ENCODE results near the gene FBXL16. TPM values are rescaled to one million over a fixed set of nuclear protein-coding genes. Genes with fewer than 3 reads are reported as not detected.

FBXL16 gene
- total and polyA plus RNA-seq, 2 donors (not counting 3 experiments of a cell fraction or from before 2014, with no cell fraction given): 0.07 to 0.22 TPM

GRCh38 chr16:734981-735881, 29.6 kb upstream of the FBXL16 start:
- Histone ChIP-seq H3K27ac (ENCODE audit: insufficient read depth, low read depth, low read length) (no peak overlapping the region), H4K20me1 (replicated peaks; ENCODE audit: control insufficient read depth, extremely low read depth, insufficient read depth, low read length) (no peaks in the 10 kb centered on the region), H2AFZ (ENCODE audit: low read depth, low read length) (no peak overlapping the region), H3K79me2 (ENCODE audit: control insufficient read depth, insufficient read depth, low read length) (peaks cover 4% of the 10 kb centered on the region), H3K9me3 (replicated peaks; ENCODE audit: control insufficient read depth, insufficient read depth, low read length) (no peaks in the 10 kb centered on the region), H3K4me1 (ENCODE audit: control insufficient read depth, extremely low read depth, insufficient read depth, low read length) (peaks cover 6% of the 10 kb centered on the region), H3K9me1 (replicated peaks; ENCODE audit: control insufficient read depth, extremely low read depth, insufficient read depth, low read length) (no peaks in the 10 kb centered on the region), H3K9ac (replicated peaks; ENCODE audit: extremely low read depth, insufficient read depth, low read length) (no peak overlapping the region), H3K27me3 (ENCODE audit: control insufficient read depth in 2 of 2, insufficient read depth in 2 of 2, low read length in 2 of 2) (no peaks in the 10 kb centered on the region), H3K36me3 (ENCODE audit: control insufficient read depth in 2 of 2, extremely low read depth in 1 of 2, insufficient read depth in 2 of 2, low read length in 2 of 2) (peaks cover 7 to 42% of the 10 kb centered on the region in 2 experiments), H3K4me3 (replicated peaks in 1 of 3; ENCODE audit: insufficient read depth in 1 of 3, low read depth in 1 of 3, low read length in 3 of 3) (no peak overlapping the region), H3K4me2 (ENCODE audit: insufficient read depth, low read length) (no peak overlapping the region)
- TF ChIP-seq EZH2 (IDR thresholded peaks at IDR 0.05; ENCODE audit: borderline replicate concordance, low read depth, low read length, severe bottlenecking): no peak
- TF ChIP-seq CTCF (IDR thresholded peaks at IDR 0.05; ENCODE audit: extremely low read depth in 1 of 2, insufficient read depth in 1 of 2, low read depth in 1 of 2, low read length in 2 of 2): no peak
- TF ChIP-seq MYC (IDR thresholded peaks at IDR 0.05; ENCODE audit: low read depth, low read length): no peak
- no peak for TF ChIP-seq JUN (IDR thresholded peaks at IDR 0.05; ENCODE audit: borderline replicate concordance, insufficient read depth, insufficient read length, low read depth)
- TF ChIP-seq POLR2A (IDR thresholded peaks at IDR 0.05; ENCODE audit: low read depth, low read length): no peak
- TF ChIP-seq FOS (IDR thresholded peaks at IDR 0.05; ENCODE audit: borderline replicate concordance, insufficient read depth, low read length): no peak
- TF ChIP-seq POLR2AphosphoS5 (IDR thresholded peaks at IDR 0.05; ENCODE audit: insufficient read depth, low read depth, low read length): no peak
- no peak for TF ChIP-seq MAX (IDR thresholded peaks at IDR 0.05; ENCODE audit: insufficient read depth, insufficient read length)
- TF ChIP-seq GATA2 (IDR thresholded peaks at IDR 0.05; ENCODE audit: insufficient read depth, insufficient read length, low read depth, low read length): no peak
- dilution Hi-C loops (cut with MboI; ENCODE audit: extremely low pct_ligation_motif_present, low sequenced_read_pairs) (no loop called here), intact Hi-C loops (cut with micrococcal nuclease) (no loop called here)
- DNase-seq (ENCODE audit: low read depth, low spot score): no peak
- no peak for FAIRE-seq
- ChIA-PET POLR2A (no interaction called here), CTCF (no interaction called here)
- BruUV-seq (replicated peaks): no TSS peak
